ENCODE measurements around the gene TMEM40. TPM values are rescaled to one million over a fixed set of nuclear protein-coding genes. Genes with fewer than 3 reads are reported as not detected.

The TMEM40 gene
- total and polyA plus RNA-seq, 9 of the 15 experiments (the other 6 are each of a cell fraction or from before 2014, with no cell fraction given): 0.11 to 0.31 (median 0.14) TPM; not detected in 6

DNA sequence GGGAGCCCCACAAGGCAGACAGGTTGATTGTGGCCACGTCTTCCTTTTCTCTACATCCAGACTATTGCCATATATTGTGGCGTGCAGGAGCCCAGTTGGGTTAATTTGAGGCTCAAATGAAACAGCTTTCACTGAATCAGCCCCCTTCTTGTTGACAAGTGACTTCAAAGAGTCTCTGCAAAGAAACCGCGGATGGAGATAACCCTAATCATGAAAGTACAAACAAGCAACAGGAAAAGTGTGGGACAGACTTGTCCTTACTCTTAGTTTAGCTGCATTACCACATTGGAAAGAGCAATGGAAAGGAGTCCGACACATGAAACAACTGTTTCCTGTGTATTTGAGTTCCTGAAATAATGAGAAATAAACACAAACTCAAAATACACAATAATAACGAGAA, 3.3 kb downstream of the TMEM40 start (continued):
- TF ChIP-seq, protein P1, sequence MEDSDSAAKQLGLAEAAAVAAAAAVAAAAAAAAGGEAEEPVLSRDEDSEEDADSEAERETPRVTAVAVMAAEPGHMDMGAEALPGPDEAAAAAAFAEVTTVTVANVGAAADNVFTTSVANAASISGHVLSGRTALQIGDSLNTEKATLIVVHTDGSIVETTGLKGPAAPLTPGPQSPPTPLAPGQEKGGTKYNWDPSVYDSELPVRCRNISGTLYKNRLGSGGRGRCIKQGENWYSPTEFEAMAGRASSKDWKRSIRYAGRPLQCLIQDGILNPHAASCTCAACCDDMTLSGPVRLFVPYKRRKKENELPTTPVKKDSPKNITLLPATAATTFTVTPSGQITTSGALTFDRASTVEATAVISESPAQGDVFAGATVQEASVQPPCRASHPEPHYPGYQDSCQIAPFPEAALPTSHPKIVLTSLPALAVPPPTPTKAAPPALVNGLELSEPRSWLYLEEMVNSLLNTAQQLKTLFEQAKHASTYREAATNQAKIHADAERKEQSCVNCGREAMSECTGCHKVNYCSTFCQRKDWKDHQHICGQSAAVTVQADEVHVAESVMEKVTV (CRISPR knock-in tag; IDR thresholded peaks at IDR 0.05): no peak
- TF ChIP-seq, protein P2, sequence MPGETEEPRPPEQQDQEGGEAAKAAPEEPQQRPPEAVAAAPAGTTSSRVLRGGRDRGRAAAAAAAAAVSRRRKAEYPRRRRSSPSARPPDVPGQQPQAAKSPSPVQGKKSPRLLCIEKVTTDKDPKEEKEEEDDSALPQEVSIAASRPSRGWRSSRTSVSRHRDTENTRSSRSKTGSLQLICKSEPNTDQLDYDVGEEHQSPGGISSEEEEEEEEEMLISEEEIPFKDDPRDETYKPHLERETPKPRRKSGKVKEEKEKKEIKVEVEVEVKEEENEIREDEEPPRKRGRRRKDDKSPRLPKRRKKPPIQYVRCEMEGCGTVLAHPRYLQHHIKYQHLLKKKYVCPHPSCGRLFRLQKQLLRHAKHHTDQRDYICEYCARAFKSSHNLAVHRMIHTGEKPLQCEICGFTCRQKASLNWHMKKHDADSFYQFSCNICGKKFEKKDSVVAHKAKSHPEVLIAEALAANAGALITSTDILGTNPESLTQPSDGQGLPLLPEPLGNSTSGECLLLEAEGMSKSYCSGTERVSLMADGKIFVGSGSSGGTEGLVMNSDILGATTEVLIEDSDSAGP (CRISPR knock-in tag; IDR thresholded peaks at IDR 0.05): no peak
- TF ChIP-seq ADNP (tag; IDR thresholded peaks at IDR 0.05) (no peak), SIX5 (IDR thresholded peaks at IDR 0.05; ENCODE audit: borderline replicate concordance in 1 of 2, insufficient read depth in 1 of 2, low read depth in 1 of 2, low read length in 2 of 2) (no peak), MIER1 (IDR thresholded peaks at IDR 0.05; ENCODE audit: low read depth) (no peak), HIVEP1 (CRISPR knock-in tag; IDR thresholded peaks at IDR 0.05) (no peak), NUFIP1 (IDR thresholded peaks at IDR 0.05; ENCODE audit: partially characterized antibody) (no peak), DPF2 (IDR thresholded peaks at IDR 0.05) (peak; percentile 66), RNF2 (IDR thresholded peaks at IDR 0.05) (0 out of 2 replicates have a peak, but pooled peaks have one; percentile 45), JUNB (CRISPR knock-in tag; conservative IDR thresholded peaks at IDR 0.05) (no peak), RFX5 (IDR thresholded peaks at IDR 0.05; ENCODE audit: low read depth, low read length) (no peak), SP1 (CRISPR knock-in tag; IDR thresholded peaks at IDR 0.05) (no peak), PML (IDR thresholded peaks at IDR 0.05; ENCODE audit: low read length) (no peak), MEF2D (tag; conservative IDR thresholded peaks at IDR 0.05; ENCODE audit: low read depth) (no peak), KLF13 (tag; IDR thresholded peaks at IDR 0.05; ENCODE audit: borderline replicate concordance, low read depth) (no peak), CBFA2T2 (conservative IDR thresholded peaks at IDR 0.05) (peak; percentile 49), ZNF311 (CRISPR knock-in tag; IDR thresholded peaks at IDR 0.05) (no peak), MYNN (IDR thresholded peaks at IDR 0.05) (no peak), MYNN (CRISPR knock-in tag; IDR thresholded peaks at IDR 0.05) (no peak)
- TF ChIP-seq, protein P3, sequence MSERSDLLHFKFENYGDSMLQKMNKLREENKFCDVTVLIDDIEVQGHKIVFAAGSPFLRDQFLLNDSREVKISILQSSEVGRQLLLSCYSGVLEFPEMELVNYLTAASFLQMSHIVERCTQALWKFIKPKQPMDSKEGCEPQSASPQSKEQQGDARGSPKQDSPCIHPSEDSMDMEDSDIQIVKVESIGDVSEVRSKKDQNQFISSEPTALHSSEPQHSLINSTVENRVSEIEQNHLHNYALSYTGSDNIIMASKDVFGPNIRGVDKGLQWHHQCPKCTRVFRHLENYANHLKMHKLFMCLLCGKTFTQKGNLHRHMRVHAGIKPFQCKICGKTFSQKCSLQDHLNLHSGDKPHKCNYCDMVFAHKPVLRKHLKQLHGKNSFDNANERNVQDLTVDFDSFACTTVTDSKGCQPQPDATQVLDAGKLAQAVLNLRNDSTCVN (CRISPR knock-in tag; IDR thresholded peaks at IDR 0.05): no peak
- TF ChIP-seq, protein P4, sequence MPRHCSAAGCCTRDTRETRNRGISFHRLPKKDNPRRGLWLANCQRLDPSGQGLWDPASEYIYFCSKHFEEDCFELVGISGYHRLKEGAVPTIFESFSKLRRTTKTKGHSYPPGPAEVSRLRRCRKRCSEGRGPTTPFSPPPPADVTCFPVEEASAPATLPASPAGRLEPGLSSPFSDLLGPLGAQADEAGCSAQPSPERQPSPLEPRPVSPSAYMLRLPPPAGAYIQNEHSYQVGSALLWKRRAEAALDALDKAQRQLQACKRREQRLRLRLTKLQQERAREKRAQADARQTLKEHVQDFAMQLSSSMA (CRISPR knock-in tag; IDR thresholded peaks at IDR 0.05): no peak
- TF ChIP-seq, protein P5, sequence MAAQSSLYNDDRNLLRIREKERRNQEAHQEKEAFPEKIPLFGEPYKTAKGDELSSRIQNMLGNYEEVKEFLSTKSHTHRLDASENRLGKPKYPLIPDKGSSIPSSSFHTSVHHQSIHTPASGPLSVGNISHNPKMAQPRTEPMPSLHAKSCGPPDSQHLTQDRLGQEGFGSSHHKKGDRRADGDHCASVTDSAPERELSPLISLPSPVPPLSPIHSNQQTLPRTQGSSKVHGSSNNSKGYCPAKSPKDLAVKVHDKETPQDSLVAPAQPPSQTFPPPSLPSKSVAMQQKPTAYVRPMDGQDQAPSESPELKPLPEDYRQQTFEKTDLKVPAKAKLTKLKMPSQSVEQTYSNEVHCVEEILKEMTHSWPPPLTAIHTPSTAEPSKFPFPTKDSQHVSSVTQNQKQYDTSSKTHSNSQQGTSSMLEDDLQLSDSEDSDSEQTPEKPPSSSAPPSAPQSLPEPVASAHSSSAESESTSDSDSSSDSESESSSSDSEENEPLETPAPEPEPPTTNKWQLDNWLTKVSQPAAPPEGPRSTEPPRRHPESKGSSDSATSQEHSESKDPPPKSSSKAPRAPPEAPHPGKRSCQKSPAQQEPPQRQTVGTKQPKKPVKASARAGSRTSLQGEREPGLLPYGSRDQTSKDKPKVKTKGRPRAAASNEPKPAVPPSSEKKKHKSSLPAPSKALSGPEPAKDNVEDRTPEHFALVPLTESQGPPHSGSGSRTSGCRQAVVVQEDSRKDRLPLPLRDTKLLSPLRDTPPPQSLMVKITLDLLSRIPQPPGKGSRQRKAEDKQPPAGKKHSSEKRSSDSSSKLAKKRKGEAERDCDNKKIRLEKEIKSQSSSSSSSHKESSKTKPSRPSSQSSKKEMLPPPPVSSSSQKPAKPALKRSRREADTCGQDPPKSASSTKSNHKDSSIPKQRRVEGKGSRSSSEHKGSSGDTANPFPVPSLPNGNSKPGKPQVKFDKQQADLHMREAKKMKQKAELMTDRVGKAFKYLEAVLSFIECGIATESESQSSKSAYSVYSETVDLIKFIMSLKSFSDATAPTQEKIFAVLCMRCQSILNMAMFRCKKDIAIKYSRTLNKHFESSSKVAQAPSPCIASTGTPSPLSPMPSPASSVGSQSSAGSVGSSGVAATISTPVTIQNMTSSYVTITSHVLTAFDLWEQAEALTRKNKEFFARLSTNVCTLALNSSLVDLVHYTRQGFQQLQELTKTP (IDR thresholded peaks at IDR 0.05; ENCODE audit: low read depth in 1 of 2, partially characterized antibody in 2 of 2): no peak
